GM13977 (cell line): ENCODE measurements around the gene C3orf80.
"Not testable (repeated sequence)": the region's sequence is repeated elsewhere in the genome, so short reads cannot be mapped to it uniquely, and the experiment has no call there.

Source experiments
- DNase-seq: peaks from one replicate; pipeline ENCODE4 v3.0.0; 2012; ENCODE audit warnings: low spot score
- in situ Hi-C: fragments of 300-500 bp; cut with MboI; formaldehyde crosslinking; loops from one replicate; pipeline ENCODE4 v1.12.0; 2022; ENCODE audit warnings: low sequenced_read_pairs, low pct_unique_long_range_greater_than_20kb, mixed read lengths, inconsistent platforms; ENCODE audit not compliant: unreplicated experiment
- TF ChIP-seq, protein P1 (sequence below): IDR thresholded peaks from 2 replicates; pipeline ENCODE4 v1.5.1; 2012; ENCODE audit warnings: mild to moderate bottlenecking, control low read depth; ENCODE audit not compliant: insufficient read depth; ENCODE audit errors: extremely low read depth, missing control alignments

Gene C3orf80

DNA sequence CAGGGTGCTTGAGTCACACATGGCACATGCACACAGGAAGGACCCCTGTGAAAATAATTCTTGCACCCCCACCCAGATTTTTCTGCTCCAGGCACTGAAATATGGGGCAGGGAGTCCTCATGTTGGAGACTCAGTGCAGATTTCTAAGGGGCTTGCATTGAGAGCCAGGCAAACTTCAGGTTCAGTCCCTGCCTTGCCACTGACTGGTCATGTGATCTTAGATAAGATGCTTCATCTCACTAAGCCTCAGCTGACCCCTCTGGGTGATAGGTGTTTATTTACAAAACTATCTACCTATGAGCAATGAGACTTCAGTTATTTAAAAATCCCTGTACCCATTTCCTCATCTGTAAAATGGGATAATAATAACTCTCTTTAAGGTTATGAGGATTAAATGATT, 30.1 kb upstream of the C3orf80 start:
- in situ Hi-C loops = no loop called here
- TF ChIP-seq, protein P1, sequence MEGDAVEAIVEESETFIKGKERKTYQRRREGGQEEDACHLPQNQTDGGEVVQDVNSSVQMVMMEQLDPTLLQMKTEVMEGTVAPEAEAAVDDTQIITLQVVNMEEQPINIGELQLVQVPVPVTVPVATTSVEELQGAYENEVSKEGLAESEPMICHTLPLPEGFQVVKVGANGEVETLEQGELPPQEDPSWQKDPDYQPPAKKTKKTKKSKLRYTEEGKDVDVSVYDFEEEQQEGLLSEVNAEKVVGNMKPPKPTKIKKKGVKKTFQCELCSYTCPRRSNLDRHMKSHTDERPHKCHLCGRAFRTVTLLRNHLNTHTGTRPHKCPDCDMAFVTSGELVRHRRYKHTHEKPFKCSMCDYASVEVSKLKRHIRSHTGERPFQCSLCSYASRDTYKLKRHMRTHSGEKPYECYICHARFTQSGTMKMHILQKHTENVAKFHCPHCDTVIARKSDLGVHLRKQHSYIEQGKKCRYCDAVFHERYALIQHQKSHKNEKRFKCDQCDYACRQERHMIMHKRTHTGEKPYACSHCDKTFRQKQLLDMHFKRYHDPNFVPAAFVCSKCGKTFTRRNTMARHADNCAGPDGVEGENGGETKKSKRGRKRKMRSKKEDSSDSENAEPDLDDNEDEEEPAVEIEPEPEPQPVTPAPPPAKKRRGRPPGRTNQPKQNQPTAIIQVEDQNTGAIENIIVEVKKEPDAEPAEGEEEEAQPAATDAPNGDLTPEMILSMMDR = no peak
- DNase-seq = no peak

DNA sequence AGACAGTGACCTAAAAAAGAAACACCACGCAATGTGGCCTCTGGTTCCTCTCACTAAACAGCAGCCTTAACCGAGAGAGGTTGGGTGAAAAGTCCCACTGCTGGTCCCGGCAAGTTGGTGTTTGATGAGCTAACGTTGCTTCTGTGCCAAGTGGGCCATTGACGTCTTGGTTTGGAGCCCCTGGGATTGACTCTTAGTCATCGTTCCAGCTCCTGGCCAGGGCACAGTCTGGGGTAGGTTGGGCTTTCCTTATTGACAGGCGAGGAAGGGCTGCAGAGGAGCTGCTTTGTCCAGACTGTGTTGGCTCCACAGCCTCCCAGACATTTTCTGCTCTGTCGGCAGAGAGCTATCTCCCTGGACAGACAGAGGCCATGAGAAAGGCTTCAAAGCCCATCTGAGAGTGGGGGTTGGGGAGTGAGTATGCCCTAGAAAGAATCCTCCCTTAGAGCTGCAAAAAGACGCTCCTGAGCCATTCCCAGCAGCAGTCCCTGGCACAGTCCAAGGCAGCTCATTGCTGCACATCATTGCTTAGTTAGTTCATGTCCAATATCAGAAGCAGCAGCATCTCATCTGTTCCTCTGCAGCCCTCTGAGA, 28.6 kb upstream of the C3orf80 start:
- no peak for DNase-seq
- TF ChIP-seq, protein P1 = no peak
- in situ Hi-C loops = no loop called here

DNA sequence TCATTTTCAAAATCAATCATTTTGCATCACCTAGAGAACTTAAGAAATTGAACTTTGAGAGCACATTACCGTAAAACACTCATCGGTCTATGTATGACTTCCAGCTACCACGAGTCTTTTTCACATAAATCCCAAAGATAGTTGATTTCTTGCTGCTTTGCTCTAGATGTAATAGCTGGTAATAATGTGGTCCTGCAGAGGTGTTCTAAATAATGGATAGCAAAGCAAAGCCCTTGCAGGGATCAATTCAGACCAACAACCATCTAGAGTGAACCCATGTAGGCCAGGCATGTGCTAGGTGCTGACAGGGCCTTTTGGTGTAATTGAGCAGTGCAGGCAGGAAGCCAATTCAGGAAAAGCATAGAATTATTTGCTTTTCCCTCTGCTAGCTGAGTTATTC, 26.1 kb upstream of the C3orf80 start:
- no peak for DNase-seq
- TF ChIP-seq, protein P1 = no peak
- in situ Hi-C loops = no loop called here

DNA sequence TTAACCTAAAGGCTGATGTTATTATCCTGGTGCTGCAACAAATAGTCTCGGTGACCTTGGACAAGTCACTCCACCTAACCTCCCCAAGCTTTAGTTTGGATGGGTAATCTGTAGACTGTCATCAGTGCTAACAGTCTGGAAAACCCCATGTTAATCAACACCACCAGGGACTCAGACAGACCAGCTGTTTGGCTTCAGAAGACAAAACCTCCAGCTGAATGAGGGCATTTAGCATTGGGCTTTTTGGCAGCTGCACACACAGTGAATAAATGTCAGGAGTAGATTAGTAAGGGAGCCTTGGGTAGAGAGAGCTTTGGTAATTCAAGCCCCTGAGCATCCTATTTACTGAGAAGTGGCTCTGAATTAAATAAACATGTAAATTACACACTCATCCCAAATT, 24.9 kb upstream of the C3orf80 start:
- TF ChIP-seq, protein P1 = no peak
- no peak for DNase-seq

DNA sequence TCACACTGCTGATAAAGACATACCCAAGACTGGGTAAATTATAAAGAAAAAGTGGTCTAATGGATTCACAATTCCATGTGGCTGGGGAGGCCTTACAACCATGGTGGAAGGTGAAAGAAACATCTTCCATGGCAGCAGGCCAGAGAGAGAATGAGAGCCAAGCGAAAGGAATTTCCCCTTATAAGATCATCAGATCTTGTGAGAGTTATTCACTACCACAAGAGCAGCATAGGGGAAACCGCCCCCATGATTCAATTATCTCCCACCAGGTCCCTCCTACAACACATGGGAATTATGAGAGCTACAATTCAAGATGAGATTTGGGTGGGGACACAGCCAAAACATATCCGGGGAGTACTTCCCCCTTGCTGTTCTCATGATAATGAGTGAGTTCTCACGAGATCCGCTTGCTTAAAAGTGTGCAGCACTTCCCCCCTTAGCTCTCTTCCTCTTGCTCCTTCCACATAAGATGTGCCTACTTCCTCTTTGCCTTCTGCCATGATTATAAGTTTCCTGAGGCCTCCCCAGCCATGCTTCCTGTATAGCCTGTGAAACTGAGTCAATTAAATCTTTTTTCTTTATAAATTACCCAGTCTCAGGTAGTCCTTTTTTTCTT, 20.7 kb upstream of the C3orf80 start:
- DNase-seq, in situ Hi-C loops: not testable (repeated sequence)

More for the DNA sequence above, 24.9 kb upstream of the C3orf80 start:
- in situ Hi-C loops = no loop called here

DNA sequence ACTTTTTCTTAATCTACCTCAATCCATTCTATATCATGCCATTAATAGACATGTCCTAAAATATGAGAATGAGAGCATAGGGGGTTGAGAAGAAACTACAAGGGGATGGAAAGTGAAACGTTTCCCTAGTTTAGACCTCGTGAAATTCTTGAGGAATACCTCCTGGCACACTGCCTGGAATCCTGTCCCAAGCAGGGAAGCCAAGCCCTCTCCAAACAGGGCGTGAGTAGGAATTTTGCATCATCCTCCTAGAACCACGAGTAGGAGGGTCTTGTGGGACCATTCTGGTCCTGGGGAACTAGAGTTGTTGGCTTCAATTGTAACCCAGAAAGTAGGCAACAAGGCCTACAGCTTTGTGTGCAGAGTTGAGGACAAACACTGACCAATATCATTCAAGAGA, 19.6 kb upstream of the C3orf80 start:
- in situ Hi-C loops = no loop called here
- TF ChIP-seq, protein P1 = no peak
- no peak for DNase-seq

DNA sequence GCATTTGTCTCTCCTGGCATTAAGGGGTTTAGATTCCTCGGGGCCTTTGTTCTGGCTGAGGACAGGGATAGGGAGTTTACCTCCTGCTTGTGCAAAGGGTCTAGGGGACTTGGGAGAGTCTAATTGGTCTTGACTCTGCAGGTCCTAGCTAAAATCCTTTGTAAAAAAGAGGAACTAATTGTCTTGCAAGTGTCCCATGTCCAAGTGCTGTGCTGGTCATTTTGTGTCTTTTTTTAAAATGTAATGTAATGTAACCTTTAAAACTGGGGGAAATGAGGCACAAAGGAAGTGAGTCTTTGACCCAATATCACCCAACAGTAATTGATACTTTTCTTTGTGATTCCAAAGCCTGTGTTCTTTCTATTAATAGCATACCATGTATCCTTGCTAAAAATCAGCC, 14.9 kb upstream of the C3orf80 start:
- in situ Hi-C loops = no loop called here
- TF ChIP-seq, protein P1 = no peak
- DNase-seq = no peak
